Activated CD4-positive, alpha-beta T cell treated with anti-CD3 and anti-CD28 coated beads, Interleukin-2, amount 50 U/mL, for 4 hours (primary cell): ENCODE data around the gene NUDT14.

Experiments used
- DNase-seq, 2 experiments: peaks; one replicate each; pipeline ENCODE4 v3.0.0-alpha.2; 2020

Gene NUDT14

DNA sequence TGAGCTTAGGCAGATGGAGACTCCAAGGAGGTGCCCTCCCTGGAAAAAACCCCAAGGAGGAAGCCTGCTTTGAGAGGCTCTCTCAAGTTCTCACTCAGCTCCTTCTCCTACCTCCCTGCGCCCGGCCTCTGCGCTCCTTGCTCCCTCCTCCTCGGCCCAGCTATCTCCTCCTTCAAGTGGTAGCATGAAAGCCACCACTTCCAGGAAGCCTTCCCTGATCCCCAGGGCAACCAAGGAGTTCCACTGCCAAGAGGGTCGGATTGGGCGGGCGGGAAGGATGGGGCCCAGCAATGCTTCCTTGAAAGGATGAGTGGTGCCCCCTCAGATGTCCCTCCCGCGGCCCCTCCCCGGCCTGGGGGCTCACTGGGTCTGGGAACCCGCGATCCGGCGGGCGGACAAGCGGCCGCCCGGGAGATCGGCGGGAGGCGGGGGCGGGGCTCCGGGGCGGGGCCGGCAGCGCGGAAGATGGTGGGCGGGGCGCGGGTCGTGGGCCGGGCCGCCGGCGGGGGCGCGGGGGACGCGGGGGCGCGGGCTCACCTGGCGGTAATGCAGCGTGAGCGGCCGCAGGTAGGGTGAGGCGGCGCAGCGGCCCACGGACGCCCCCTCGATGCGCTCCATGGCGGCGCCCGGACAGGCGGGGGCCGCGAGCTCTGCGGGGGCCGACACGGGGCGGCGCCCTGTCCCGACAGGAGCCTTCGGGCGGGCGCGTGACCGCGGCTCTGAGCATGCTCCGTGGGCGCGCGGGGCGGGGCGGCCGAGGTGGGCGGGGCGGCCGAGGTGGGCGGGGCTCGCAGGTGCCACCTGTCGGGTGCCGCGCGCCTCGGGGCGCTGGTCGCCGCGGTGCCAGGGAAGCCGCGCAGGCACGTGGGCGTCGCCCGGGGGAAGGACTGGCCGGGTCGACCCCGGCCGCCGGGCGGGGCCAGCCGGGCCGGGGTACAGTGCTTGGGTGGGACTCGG, at the start of gene NUDT14:
NUDT14 (minus strand) TSS at position 721 of the 957 bp plus-strand sequence; CDS start at position 618, 103 bp downstream.
- DNase-seq: peak; percentile 81 to 85

- no peak for DNase-seq
Measured at GRCh38 chr14:105229099-105229655, 48.1 kb upstream of the NUDT14 start.

GRCh38 chr14:105228562-105228961, 47.5 kb upstream of the NUDT14 start:
- no peak for DNase-seq

DNA sequence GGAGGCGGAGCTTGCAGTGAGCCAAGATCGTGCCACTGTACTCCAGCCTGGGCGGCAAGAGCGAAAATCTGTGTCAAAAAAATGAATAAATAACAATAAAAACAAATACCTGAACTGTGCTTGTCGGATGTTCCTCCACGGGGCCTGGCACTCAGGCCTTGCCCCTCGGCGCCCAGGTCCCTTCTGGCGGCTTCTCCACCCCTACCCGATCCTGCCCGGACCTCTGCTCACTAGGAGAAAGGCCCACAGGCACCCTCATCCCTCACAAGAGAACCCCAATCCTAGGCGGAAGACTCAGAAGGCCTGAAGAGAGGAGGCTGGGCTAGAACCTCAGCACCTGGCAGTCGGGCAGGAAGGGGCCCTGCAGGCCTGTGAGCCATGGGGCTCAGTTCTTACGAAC, 46.2 kb upstream of the NUDT14 start:
- DNase-seq: no peak

GRCh38 chr14:105226198-105226597, 45.1 kb upstream of the NUDT14 start:
- no peak for DNase-seq

DNA sequence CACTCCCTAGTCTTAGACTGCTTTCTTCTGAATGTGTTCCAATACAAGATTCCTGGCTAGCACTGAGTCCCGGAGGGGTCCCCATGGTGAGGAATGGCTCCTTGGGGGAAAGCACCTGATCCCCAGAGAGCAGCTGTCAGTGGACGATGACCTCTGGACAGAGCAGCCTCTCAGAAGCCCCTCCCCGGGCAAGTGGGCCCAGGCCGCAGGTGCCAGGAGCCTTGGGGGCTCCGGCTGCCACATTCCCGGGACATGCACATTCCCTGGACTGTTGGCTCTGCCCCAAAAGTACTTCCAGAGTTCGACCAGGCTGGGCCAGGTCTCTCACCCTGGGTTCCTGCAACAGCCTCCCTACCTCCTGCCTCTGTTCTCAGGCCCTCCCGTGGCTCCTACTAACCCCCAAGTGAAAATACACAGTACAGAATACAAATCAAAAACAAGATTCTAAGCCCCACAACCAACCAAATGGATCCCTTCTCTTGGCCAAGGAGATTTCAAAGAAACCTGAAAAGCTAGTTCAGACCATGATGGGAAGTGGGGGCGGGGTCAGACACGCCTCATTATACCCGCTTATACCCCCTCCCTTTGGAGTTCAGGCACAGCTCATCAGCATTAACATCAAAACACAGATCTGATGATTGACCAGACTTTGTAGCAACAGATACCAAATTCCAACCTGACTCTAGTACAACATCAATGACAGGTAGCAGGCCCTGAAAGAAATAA, 43.9 kb upstream of the NUDT14 start:
- DNase-seq: no peak

DNA sequence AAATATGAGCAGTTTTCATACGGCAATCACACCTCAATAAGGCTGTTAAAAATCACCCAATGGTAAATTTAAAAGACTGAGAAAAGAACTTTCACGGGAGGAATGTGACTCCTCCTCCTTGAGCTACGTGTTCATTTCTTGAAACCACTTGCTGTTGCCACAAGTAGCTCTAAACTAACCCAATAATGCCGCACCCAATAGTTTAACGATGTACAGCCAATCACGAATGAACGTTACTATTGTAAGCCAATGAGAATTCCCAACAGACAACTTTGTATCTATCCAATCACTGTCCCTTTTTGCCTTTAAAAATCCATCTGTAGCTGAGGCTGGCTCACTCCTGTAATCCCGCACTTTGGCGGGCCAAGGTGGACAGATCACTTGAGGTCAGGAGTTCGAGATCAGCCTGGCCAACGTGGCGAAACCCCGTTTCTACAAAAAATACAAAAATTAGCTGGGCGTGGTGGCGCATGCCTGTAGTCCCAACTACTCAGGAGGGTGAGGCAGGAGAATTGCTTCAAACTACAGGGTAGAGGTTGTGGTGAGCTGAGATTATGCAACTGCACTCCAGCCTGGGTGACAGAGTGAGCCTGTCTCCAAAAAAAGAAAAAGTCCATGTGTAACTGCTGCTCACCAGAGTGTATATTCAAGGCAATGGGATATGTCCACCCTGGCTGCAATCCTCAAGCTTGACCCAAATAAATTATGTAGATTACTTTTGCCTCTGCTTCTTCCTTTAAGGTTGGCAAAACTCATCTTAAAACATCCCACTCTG, 42.8 kb upstream of the NUDT14 start:
- no peak for DNase-seq

- no peak for DNase-seq
Measured at GRCh38 chr14:105223260-105223659, 42.1 kb upstream of the NUDT14 start.

DNA sequence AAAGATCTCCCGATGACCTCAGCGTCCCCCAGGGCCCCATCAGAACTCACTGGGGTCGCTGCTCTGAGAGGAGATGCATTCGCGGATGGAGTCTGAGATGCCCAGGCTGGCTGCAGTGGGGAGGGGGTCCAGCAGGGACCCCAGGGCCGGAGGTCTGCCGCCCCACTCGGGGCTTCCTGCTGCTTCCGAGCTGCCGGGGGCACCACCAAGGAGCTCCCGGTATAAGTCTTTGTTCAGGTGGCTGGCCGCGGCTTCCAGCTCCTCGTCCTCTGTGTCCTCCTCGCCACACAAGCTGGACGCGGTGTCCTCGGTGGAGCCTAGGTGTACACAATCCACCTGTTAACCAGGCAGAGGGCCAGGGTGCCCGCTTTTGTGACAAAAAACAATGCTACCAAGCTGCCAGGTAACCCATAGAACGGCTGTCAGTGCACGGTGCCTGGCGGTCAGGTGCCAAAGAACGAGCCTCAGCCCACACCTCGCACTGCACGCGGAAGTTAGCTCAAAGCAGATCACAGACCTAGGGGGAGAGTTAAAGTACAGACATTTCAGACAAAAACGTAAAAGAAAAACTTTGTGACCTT, 40.6 kb upstream of the NUDT14 start:
- DNase-seq: no peak

DNA sequence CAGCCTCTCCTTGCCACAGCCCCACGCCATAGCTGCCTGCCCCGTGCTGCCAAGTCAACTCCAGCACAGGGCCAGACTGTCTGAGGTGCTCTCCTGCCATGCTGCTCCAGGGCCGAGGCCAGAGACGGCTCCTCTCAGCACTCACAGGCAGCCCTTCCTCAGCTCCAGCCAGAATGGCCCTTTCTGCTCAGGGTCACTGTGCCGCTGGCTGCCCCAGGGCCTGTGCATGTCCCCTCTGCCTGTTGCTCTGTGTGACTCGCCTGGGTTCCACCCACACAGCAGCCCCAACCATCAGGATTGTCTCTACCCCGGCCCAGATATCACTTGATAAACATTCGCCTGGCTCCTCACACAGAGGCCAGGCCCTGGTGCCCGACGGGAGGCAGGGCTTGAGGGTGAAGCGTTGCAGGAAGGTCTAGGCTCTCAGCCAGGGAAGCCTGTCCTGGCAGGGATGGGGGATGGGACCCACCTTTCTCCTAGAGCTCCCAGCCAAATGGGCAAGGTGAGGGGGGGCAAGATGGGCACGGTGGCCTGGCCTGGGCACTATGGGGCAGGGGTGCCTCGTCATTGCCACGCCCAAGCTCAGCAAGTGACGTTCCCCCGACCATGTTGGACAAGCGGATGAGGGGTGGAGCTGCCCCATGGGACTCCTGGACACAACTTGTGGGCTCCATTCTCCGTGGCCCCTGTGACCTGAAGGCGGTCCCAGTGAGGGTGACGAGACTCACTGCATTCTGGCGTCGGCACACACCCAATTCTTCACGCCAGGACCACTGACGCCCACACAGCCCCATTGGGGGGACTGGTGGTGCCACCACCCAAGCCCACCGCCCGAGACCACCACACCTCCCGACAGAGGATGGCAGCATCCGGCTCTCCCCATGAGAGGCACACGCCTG, 39.8 kb upstream of the NUDT14 start:
- DNase-seq: no peak

GRCh38 chr14:105219753-105220152, 38.6 kb upstream of the NUDT14 start:
- DNase-seq: no peak

DNA sequence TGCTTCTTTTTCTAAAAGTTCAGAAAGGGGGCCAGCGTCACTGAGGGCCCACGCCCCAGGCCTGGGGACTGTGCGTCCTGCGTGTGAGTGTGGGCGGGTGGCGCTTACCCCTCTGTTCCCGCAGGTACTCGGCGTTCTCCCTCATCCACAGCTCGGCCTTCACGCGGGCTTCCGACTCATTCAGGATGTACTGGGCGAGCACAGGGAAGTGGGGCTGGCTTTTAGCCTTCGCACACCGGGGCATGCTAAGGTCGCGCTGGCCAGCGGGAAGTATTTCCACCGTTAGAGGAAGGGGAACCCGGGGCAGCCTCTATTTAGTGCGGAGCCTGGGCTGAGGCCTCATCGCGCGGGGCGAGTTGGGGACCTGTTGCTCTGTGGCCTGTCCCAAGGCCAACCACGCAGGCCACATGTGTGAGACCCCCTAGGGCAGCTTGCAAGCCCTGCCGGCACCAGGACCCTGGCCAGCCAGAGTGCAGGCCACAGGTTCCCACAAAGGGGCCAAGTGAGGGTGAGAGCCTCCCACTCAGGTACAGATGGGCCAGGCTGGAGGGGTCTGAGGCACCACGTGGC, 38.0 kb upstream of the NUDT14 start:
- DNase-seq: no peak

DNA sequence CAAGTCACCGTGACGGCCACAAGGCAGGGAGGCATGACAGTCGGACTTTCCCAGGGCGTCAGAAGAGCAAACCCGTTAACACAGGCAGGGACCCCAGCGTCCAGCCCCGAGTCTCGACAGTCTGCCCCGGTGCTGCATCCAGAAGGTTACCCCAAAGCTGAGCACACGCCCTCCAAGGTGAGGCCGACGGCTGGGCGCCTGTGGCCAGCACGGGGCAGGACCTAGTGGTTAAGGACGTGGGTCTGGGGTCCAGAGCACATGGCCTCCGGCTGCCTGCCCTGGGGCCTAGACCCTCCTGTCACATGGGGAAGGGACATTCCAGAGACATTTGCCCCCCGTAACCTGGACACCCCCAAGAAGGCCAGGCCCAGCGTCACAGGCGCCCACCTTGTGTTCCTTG, 37.5 kb upstream of the NUDT14 start:
- DNase-seq: no peak

DNA sequence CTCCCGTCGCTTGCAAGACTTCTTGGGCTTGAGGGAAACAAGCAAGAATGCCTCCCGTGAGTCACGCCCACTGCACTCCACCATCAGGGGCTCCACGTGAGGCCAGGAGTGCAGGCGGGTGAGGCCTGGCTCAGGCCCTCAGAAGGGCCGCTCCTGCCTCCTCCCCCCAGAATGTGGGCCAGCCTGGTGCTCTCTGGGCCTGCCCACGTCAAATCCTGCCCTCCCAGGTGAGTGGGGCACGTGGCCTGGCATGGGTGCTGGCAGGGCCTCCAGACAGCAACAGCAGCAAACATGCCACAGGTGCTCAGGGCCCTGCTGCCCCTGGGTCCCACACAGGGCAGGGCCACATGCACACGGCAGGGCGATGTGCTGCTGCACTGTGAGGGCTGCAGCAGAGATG, 36.7 kb upstream of the NUDT14 start:
- no peak for DNase-seq

- DNase-seq: no peak
Measured at GRCh38 chr14:105216490-105217247, 35.6 kb upstream of the NUDT14 start.

DNA sequence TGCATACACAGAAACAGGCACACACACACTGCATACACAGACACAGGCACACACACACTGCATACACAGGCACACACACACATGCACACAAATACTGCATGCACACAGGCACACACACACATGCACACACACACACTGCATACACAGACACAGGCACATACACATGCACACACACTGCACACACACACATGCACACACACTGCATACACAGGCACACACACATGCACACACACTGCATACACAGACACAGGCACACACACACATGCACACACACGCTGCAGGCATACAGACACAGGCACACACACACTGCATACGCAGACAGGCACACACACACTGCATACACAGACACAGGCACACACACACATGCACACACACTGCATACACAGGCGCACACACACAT, 34.5 kb upstream of the NUDT14 start:
- DNase-seq: no peak

GRCh38 chr14:105214324-105214915, 33.3 kb upstream of the NUDT14 start:
- no peak for DNase-seq

- DNase-seq: no peak
Measured at GRCh38 chr14:105213361-105213760, 32.2 kb upstream of the NUDT14 start.

DNA sequence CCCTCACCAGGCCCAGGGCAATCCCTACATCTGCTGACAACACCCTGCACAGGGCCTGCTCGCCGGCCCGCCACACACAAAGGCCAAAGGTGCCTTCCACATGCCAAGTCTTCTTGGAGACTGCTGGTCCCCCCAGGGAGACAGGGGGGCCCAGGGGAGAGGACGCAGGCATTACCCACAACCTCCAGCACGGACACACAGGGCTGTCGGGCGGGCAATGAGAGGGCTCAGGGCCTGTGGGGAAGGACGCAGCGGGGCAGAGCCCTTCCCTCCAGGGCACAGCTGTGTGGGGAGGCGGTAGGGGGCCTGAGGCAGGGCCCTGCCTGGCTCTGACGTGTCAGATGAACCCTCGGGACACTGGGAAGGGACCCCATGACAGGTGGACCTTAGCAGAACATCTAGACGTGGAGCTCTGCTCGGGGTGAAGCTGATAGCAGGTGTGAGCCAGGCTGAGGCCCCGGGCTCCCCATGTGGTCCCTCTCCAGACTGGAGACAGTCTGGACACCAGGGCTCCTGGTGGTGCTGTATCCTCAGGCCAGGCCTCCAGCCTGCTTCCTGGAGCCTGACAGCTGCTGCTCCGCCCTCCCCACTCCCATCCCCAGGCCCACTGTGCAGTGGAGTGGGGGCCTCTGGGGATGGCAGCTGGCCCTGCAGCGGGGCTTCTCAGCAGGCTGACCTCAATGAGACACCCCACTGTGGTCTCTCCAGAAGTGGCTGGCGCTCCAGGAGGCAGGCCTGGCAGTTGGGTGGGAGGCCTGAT, 31.6 kb upstream of the NUDT14 start:
- DNase-seq: no peak
